HG03175 (cell line): ENCODE measurements around the gene HOXC13.

Source experiments
- ATAC-seq: cut with Tn5 transposase; IDR thresholded peaks from one replicate; pipeline ENCODE4 v1.9.1; 2021; ENCODE audit warnings: mild to moderate bottlenecking, moderate library complexity; ENCODE audit not compliant: unreplicated experiment

Gene HOXC13

GRCh38 chr12:53939141-53940108, 794 bp downstream of the HOXC13 start:
- no peak for ATAC-seq

- ATAC-seq = no peak
Measured at GRCh38 chr12:53940443-53941014, 1.9 kb downstream of the HOXC13 start.

GRCh38 chr12:53941187-53941586, 2.6 kb downstream of the HOXC13 start:
- no peak for ATAC-seq

- no peak for ATAC-seq
Measured at GRCh38 chr12:53941750-53942149, 3.1 kb downstream of the HOXC13 start.

GRCh38 chr12:53942467-53942997, 3.9 kb downstream of the HOXC13 start:
- no peak for ATAC-seq

GRCh38 chr12:53944209-53944608, 5.6 kb downstream of the HOXC13 start:
- ATAC-seq = no peak

GRCh38 chr12:53944907-53945847, 6.5 kb downstream of the HOXC13 start:
- no peak for ATAC-seq

- ATAC-seq = no peak
Measured at GRCh38 chr12:53947743-53948142, 9.1 kb downstream of the HOXC13 start.

GRCh38 chr12:53948650-53949593, 10.3 kb downstream of the HOXC13 start:
- no peak for ATAC-seq

GRCh38 chr12:53949631-53950436, 11.2 kb downstream of the HOXC13 start:
- no peak for ATAC-seq

GRCh38 chr12:53950437-53950773, 11.8 kb downstream of the HOXC13 start:
- no peak for ATAC-seq

- no peak for ATAC-seq
Measured at GRCh38 chr12:53950789-53951576, 12.4 kb downstream of the HOXC13 start.

- no peak for ATAC-seq
Measured at GRCh38 chr12:53951577-53952334, 13.1 kb downstream of the HOXC13 start.

- no peak for ATAC-seq
Measured at GRCh38 chr12:53952335-53952694, 13.7 kb downstream of the HOXC13 start.

- ATAC-seq = no peak
Measured at GRCh38 chr12:53952871-53953734, 14.5 kb downstream of the HOXC13 start.

GRCh38 chr12:53953831-53954693, 15.4 kb downstream of the HOXC13 start:
- no peak for ATAC-seq
